H9 (cell line): ENCODE results near the gene PCCA. TPM values are rescaled to one million over a fixed set of nuclear protein-coding genes. Genes with fewer than 3 reads are reported as not detected.

Source experiments
- DNase-seq: peaks from one replicate; pipeline ENCODE4 v3.0.0-alpha.2; 2017
- H2AFZ ChIP-seq: one replicate; pipeline ENCODE4 v1.6.1; 2013; ENCODE audit warnings: mild to moderate bottlenecking, low read length, control low read depth, moderate library complexity
- H2AK5ac ChIP-seq: 2 replicates; pipeline ENCODE4 v1.6.1; 2013; ENCODE audit warnings: low read length, control low read depth, mixed read lengths; ENCODE audit not compliant: insufficient read length
- H2BK120ac ChIP-seq: one replicate; pipeline ENCODE4 v1.6.1; 2013; ENCODE audit warnings: low read depth, mild to moderate bottlenecking, low read length, control low read depth, inconsistent platforms; ENCODE audit not compliant: poor library complexity, severe bottlenecking
- H2BK12ac ChIP-seq: 2 replicates; pipeline ENCODE4 v1.6.1; 2013; ENCODE audit warnings: low read length, control low read depth, mixed read lengths, low read depth; ENCODE audit not compliant: insufficient read length
- H2BK15ac ChIP-seq: 2 replicates; pipeline ENCODE4 v1.6.1; 2013; ENCODE audit warnings: low read depth, low read length, control low read depth
- H2BK20ac ChIP-seq: one replicate; pipeline ENCODE4 v1.6.1; 2013; ENCODE audit warnings: low read depth, mild to moderate bottlenecking, low read length, control low read depth, inconsistent platforms; ENCODE audit not compliant: poor library complexity, severe bottlenecking
- H2BK5ac ChIP-seq: 2 replicates; pipeline ENCODE4 v1.6.1; 2013; ENCODE audit warnings: low read length, control low read depth, mixed read lengths; ENCODE audit not compliant: insufficient read length
- H3K14ac ChIP-seq: 2 replicates; pipeline ENCODE4 v1.6.1; 2013; ENCODE audit warnings: low read length, control low read depth; ENCODE audit not compliant: insufficient read depth
- H3K18ac ChIP-seq: 2 replicates; pipeline ENCODE4 v1.6.1; 2013; ENCODE audit warnings: low read depth, mild to moderate bottlenecking, mixed read lengths, low read length, control low read depth; ENCODE audit not compliant: insufficient read length
- H3K23ac ChIP-seq: 2 replicates; pipeline ENCODE4 v1.6.1; 2013; ENCODE audit warnings: low read length, control low read depth, mixed read lengths, low read depth; ENCODE audit not compliant: insufficient read length
- H3K23me2 ChIP-seq: 2 replicates; pipeline ENCODE4 v1.6.1; 2013; ENCODE audit warnings: low read depth, mild to moderate bottlenecking, mixed read lengths, low read length, control low read depth; ENCODE audit not compliant: insufficient read length, poor library complexity, severe bottlenecking
- H3K27ac ChIP-seq: 2 replicates; pipeline ENCODE4 v1.5.1; 2013; ENCODE audit warnings: low read length, control low read depth, mixed read lengths, low read depth; ENCODE audit not compliant: insufficient read length
- H3K27me3 ChIP-seq: 2 replicates; pipeline ENCODE4 v1.6.1; 2013; ENCODE audit warnings: low read length, control low read depth, inconsistent platforms; ENCODE audit not compliant: insufficient read depth
- H3K4ac ChIP-seq: 2 replicates; pipeline ENCODE4 v1.6.1; 2013; ENCODE audit warnings: low read depth, mild to moderate bottlenecking, control low read depth, inconsistent platforms, low read length, moderate library complexity
- H3K4me1 ChIP-seq: 2 replicates; pipeline ENCODE4 v1.6.1; 2013; ENCODE audit warnings: low read length, control low read depth, inconsistent platforms; ENCODE audit not compliant: insufficient read depth
- H3K4me2 ChIP-seq: 2 replicates; pipeline ENCODE4 v1.6.1; 2013; ENCODE audit warnings: low read length, control low read depth, mixed read lengths; ENCODE audit not compliant: insufficient read length, insufficient read depth
- H3K56ac ChIP-seq: 2 replicates; pipeline ENCODE4 v1.6.1; 2013; ENCODE audit warnings: low read depth, mild to moderate bottlenecking, mixed read lengths, low read length, control low read depth; ENCODE audit not compliant: insufficient read length
- H3K79me1 ChIP-seq: 2 replicates; pipeline ENCODE4 v1.6.1; 2013; ENCODE audit warnings: low read depth, mild to moderate bottlenecking, moderate library complexity, low read length, control low read depth, inconsistent platforms; ENCODE audit not compliant: insufficient read depth, poor library complexity, severe bottlenecking
- H3K79me2 ChIP-seq: 2 replicates; pipeline ENCODE4 v1.6.1; 2013; ENCODE audit warnings: low read length, control low read depth, inconsistent platforms; ENCODE audit not compliant: insufficient read depth
- H3K9ac ChIP-seq: 2 replicates; pipeline ENCODE4 v1.6.1; 2013; ENCODE audit warnings: low read length, control low read depth, mixed read lengths; ENCODE audit not compliant: insufficient read length; ENCODE audit errors: extremely low read depth
- H3K9me3 ChIP-seq: one replicate; pipeline ENCODE4 v1.6.1; 2013; ENCODE audit warnings: low read depth, low read length, inconsistent platforms; ENCODE audit not compliant: control insufficient read depth
- H3T11ph ChIP-seq: one replicate; pipeline ENCODE4 v1.6.1; 2013; ENCODE audit warnings: mild to moderate bottlenecking, low read length, control low read depth, inconsistent platforms
- H4K20me1 ChIP-seq: one replicate; pipeline ENCODE4 v1.6.1; 2013; ENCODE audit not compliant: control insufficient read depth, insufficient read length, insufficient read depth
- H4K5ac ChIP-seq: 2 replicates; pipeline ENCODE4 v1.6.1; 2013; ENCODE audit warnings: low read depth, mild to moderate bottlenecking, mixed read lengths, low read length, control low read depth; ENCODE audit not compliant: insufficient read length
- H4K8ac ChIP-seq: replicated peaks from 2 replicates; pipeline ENCODE4 v1.6.1; 2013; ENCODE audit warnings: low read length, control low read depth, mixed read lengths, low read depth; ENCODE audit not compliant: insufficient read length
- H4K91ac ChIP-seq: 2 replicates; pipeline ENCODE4 v1.6.1; 2013; ENCODE audit warnings: low read depth, mild to moderate bottlenecking, moderate library complexity, mixed read lengths, low read length, control low read depth; ENCODE audit not compliant: insufficient read length
- H3K27ac Mint-ChIP-seq, 3 experiments: 2 replicates in 2 of 3; 3 replicates in 1 of 3; pipeline ENCODE4 v1.8.0; 2020 to 2021; ENCODE audit warnings: mixed read lengths in 3 of 3, mild to moderate bottlenecking in 1 of 3, moderate library complexity in 1 of 3
- H3K27me3 Mint-ChIP-seq: 2 replicates; pipeline ENCODE4 v1.8.0; 2021; ENCODE audit warnings: low read depth, mild to moderate bottlenecking, moderate library complexity, mixed read lengths
- H3K36me3 Mint-ChIP-seq, 3 experiments: 2 replicates in 2 of 3; 3 replicates in 1 of 3; pipeline ENCODE4 v1.8.0; 2020 to 2021; ENCODE audit warnings: low read depth in 3 of 3, mixed read lengths in 3 of 3; ENCODE audit not compliant: insufficient read depth in 1 of 3
- H3K4me1 Mint-ChIP-seq, 2 experiments: 2 replicates each; pipeline ENCODE4 v1.8.0; 2020; ENCODE audit warnings: mixed read lengths in 2 of 2
- H3K4me3 Mint-ChIP-seq, 2 experiments: 2 replicates in 1 of 2; 3 replicates in 1 of 2; pipeline ENCODE4 v1.8.0; 2020 to 2021; ENCODE audit warnings: mild to moderate bottlenecking in 2 of 2, mixed read lengths in 2 of 2, moderate library complexity in 1 of 2
- H3K9me3 Mint-ChIP-seq, 2 experiments: 2 replicates in 1 of 2; 3 replicates in 1 of 2; pipeline ENCODE4 v1.8.0; 2020; ENCODE audit warnings: mild to moderate bottlenecking in 2 of 2, mixed read lengths in 2 of 2, moderate library complexity in 1 of 2
- whole genome bisulfite sequencing: extraction: QIAGEN DNeasy Blood & Tissue Kit; methylation state at CpG from one replicate; pipeline ENCODE4 v1.1.7; 2013; ENCODE audit warnings: missing lambda C conversion rate, low lambda C conversion rate, mixed read lengths; ENCODE audit not compliant: insufficient read length; ENCODE audit errors: extremely low coverage; 5-methylcytosine and 5-hydroxymethylcytosine counted together
- total RNA-seq: library from RNA; stranded (reverse); gene quantifications from 2 replicates; pipeline ENCODE4 v1.2.1, GENCODE V29; 2021
- TF ChIP-seq, protein P1 (sequence below): fragments of 200-600 bp; sonication (generic); conservative IDR thresholded peaks from 3 replicates; pipeline ENCODE4 v1.8.0; 2021; ENCODE audit warnings: antibody characterized with exemption, mild to moderate bottlenecking

The PCCA gene
- total RNA-seq, 1 experiment from 2014 or later = 56.5 TPM

DNA sequence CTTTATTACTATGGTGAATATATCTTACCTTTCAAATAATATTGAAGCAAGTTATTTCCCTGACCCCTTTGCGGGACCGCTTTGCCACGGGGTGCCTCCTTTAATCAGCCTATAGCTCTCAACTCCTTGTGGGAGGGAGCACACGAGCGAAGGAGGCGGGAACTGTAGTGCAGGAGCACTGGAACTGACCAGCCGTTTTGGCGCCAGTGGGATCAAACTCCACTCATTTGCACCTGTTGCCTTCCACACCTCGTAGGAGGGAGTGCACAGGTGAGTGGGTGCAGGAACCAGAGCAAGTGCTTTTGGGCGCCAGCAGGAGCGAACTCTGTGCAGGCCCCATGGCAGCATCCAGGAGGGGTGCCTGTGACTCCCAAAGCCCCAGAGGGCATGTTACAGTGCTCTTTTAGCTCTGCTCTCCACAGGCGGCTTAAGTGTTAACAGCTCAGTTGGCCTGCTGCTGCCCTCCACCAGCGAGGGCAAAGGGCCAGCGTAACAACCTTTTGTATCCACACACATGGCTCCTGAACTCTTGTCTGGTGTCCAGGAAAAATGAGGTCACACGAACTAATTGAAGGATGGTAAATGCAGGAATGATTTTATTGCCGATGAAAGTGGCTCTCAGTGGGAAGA lies 292.8 kb downstream of the PCCA start:
- H3K23me2 ChIP-seq = no peaks in the 10 kb centered on the region
- H2AFZ ChIP-seq = no peak overlapping the region
- H4K20me1 ChIP-seq = no peaks in the 10 kb centered on the region
- no peak overlapping the region for H4K5ac ChIP-seq
- H3K79me1 ChIP-seq = no peaks in the 10 kb centered on the region
- peak overlapping the region in 1 of 3 experiments; percentile 45; a peak in 3 of 7 replicates for H3K27ac Mint-ChIP-seq
- no peak overlapping the region for H2BK20ac ChIP-seq
- TF ChIP-seq, protein P1, sequence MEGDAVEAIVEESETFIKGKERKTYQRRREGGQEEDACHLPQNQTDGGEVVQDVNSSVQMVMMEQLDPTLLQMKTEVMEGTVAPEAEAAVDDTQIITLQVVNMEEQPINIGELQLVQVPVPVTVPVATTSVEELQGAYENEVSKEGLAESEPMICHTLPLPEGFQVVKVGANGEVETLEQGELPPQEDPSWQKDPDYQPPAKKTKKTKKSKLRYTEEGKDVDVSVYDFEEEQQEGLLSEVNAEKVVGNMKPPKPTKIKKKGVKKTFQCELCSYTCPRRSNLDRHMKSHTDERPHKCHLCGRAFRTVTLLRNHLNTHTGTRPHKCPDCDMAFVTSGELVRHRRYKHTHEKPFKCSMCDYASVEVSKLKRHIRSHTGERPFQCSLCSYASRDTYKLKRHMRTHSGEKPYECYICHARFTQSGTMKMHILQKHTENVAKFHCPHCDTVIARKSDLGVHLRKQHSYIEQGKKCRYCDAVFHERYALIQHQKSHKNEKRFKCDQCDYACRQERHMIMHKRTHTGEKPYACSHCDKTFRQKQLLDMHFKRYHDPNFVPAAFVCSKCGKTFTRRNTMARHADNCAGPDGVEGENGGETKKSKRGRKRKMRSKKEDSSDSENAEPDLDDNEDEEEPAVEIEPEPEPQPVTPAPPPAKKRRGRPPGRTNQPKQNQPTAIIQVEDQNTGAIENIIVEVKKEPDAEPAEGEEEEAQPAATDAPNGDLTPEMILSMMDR = no peak
- no peaks in the 10 kb centered on the region for H3K4me1 ChIP-seq
- H3K4me3 Mint-ChIP-seq = no peak overlapping the region
- DNase-seq = no peak
- H2AK5ac ChIP-seq = no peak overlapping the region
- H3K27me3 ChIP-seq = no peaks in the 10 kb centered on the region
- H3K23ac ChIP-seq = no peak overlapping the region
- no CpG with 5 or more reads among the region's 16 CpGs for WGBS
- H2BK120ac ChIP-seq = no peak overlapping the region
- H3K9ac ChIP-seq = no peak overlapping the region
- no peak overlapping the region for H3K27ac ChIP-seq
- no peak overlapping the region for H4K8ac ChIP-seq
- no peaks in the 10 kb centered on the region for H3K27me3 Mint-ChIP-seq
- peaks cover 13 to 15% of the 10 kb centered on the region in 2 experiments for H3K4me1 Mint-ChIP-seq
- H2BK12ac ChIP-seq = no peak overlapping the region
- no peak overlapping the region for H2BK15ac ChIP-seq
- H3K14ac ChIP-seq = no peak overlapping the region
- no peak overlapping the region for H3K56ac ChIP-seq
- no peak overlapping the region for H3K4me2 ChIP-seq
- H3K9me3 Mint-ChIP-seq = peaks cover 0 to 7% of the 10 kb centered on the region in 2 experiments; a peak in 4 of 5 replicates
- no peak overlapping the region for H3K4ac ChIP-seq
- no peaks in the 10 kb centered on the region for H3K79me2 ChIP-seq
- H4K91ac ChIP-seq = no peak overlapping the region
- no peak overlapping the region for H3K18ac ChIP-seq
- no peaks in the 10 kb centered on the region for H3K9me3 ChIP-seq
- peaks cover 12 to 31% (median 17%) of the 10 kb centered on the region in 3 experiments; a peak in 6 of 7 replicates for H3K36me3 Mint-ChIP-seq
- no peak overlapping the region for H2BK5ac ChIP-seq
- no peak overlapping the region for H3T11ph ChIP-seq
